COLO668 (cell line): ENCODE data around the gene CTNNAL1.
"Not testable (repeated sequence)": the region's sequence is repeated elsewhere in the genome, so short reads cannot be mapped to it uniquely, and the experiment has no call there.

Experiments
- DNase-seq: peaks from one replicate; lab custom pipeline; 2025; ENCODE audit not compliant: unreplicated experiment; lab: John Stamatoyannopoulos, UW

The CTNNAL1 gene

GRCh38 chr9:108933718-108934322 is 79.5 kb downstream of the CTNNAL1 start, which contains the start of gene ELP1:
ELP1 (minus strand) TSS chr9:108934124; CDS start chr9:108931146, 2,978 bp downstream.
- peak; percentile 92 for DNase-seq

- no peak for DNase-seq
Observed at GRCh38 chr9:108933231-108933717, 80.0 kb downstream of the CTNNAL1 start.

GRCh38 chr9:108928386-108928785 is 84.9 kb downstream of the CTNNAL1 start:
- no peak for DNase-seq

DNA sequence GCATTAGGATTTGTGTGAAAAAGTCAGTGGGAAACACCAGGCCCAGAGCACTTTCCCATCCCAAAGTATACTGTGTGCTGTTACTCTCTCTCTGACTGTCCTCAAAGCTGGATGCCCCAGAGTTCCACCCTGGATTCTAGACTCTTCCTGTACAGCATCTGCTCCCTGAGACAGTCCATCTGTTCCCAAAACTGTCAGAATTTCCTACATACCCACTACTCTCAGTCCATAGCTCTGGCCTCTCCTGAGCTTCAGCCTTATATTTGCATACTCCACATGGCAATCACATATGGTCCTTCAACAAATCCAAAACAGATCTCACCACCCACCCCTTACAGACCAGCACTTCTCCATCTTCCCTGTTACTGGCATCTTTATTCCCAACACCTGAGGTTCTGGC is 88.8 kb downstream of the CTNNAL1 start:
- DNase-seq, result no peak

GRCh38 chr9:108921200-108921599 is 92.1 kb downstream of the CTNNAL1 start:
- DNase-seq, result no peak

GRCh38 chr9:108920401-108920800 is 92.9 kb downstream of the CTNNAL1 start:
- not testable (repeated sequence) for DNase-seq

- DNase-seq, result no peak
Observed at GRCh38 chr9:108919517-108919916, 93.8 kb downstream of the CTNNAL1 start.

GRCh38 chr9:108913391-108913790 is 99.9 kb downstream of the CTNNAL1 start:
- no peak for DNase-seq

GRCh38 chr9:108911820-108912219 is 101.5 kb downstream of the CTNNAL1 start:
- DNase-seq, result no peak

- no peak for DNase-seq
Observed at GRCh38 chr9:108910914-108911313, 102.4 kb downstream of the CTNNAL1 start.

GRCh38 chr9:108910402-108910801 is 102.9 kb downstream of the CTNNAL1 start:
- DNase-seq, result no peak

DNA sequence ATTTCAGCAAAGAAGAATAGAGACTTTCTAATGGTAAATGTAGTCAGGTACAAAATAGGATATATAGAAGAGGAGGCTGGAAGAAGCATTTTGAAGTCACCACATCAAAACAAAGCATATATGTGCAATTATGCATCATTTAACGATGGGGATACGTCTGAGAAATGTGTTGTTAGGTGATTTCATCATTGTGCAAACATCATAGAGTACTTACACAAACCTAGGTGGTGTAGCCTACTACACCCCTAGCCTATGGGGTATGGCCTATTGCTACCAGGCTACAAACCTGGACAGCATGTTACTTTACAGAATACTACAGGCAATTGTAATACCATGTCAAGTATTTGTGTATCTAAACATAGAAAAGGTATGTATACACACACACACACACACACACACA is 107.8 kb downstream of the CTNNAL1 start:
- DNase-seq, result peak; percentile 12

GRCh38 chr9:108904161-108904560 is 109.1 kb downstream of the CTNNAL1 start:
- no peak for DNase-seq

DNA sequence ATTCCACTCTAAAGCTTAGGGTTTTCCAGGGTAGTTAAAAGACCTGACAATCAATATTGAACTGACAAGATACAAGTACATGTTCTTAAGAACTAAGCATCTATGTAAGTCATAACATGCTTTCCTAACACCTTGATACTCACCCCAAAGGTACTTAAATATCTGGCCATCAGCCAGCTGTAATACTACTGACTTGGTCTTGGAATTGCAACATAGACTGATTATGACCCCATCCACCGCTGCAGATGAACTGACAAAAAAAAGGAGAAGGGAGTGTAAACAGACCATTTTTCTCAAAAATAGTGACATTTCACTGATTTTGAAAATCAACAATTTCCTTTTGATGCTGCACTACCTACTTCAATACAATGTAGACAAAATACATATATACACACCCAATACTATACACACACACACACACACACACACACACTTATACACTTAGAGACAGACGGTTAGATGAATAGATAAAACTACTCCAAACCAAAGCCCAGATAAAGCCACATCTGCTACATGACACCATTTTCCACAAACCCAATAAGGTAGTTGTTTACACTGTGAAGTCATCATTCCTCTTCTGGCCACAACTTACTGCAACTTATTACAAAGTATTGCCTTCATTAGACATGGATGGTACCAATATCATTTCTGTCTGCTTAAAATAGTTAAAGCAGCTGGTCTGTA is 109.7 kb downstream of the CTNNAL1 start:
- peak; percentile 12 for DNase-seq

- no peak for DNase-seq
Observed at GRCh38 chr9:108900176-108900575, 113.1 kb downstream of the CTNNAL1 start.

DNA sequence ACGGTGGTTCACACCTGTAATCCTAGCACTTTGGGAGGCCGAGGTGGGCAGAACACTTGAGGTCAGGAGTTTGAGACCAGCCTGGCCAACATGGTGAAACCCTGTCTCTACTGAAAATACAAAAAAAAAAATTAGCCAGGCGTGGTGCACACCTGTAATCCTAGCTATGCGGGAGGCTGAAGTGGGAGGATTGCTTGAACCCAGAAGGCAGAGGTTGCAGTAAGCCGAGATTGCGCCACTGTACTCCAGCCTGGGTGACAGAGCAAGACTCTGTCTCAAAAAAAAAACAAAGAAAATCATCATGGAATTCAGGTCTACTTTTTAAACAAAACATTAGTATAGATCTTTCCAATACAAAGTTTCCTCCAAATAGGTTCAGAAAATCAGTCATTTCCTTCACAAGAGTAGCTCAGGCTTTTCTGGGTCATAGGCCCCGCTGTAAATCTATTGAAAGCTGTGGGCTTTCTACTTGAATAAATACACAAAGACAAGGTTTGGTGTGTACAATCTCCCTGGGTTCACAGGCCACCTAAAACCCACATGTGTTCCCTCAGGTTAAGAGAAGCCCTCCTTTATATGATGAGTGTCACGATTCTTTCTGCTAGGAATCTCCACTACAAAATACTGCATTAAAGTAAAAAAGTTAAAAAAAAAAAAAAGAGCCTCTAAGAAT is 114.1 kb downstream of the CTNNAL1 start:
- DNase-seq, result not testable (repeated sequence)

- DNase-seq, result no peak
Observed at GRCh38 chr9:108897324-108898096, 115.8 kb downstream of the CTNNAL1 start.

GRCh38 chr9:108894225-108894997 is 118.9 kb downstream of the CTNNAL1 start:
- DNase-seq, result no peak
